Nephron (organoid): Measurements from ENCODE around the gene TMEM145.

Source experiments
- H3K27ac Mint-ChIP-seq, 3 experiments: 2 replicates each; pipeline ENCODE4 v1.8.0; 2020; ENCODE audit warnings: mixed read lengths in 3 of 3, mild to moderate bottlenecking in 2 of 3, moderate library complexity in 1 of 3
- H3K27me3 Mint-ChIP-seq: 2 replicates; pipeline ENCODE4 v1.8.0; 2021; ENCODE audit warnings: low read depth, mild to moderate bottlenecking, moderate library complexity, mixed read lengths
- H3K36me3 Mint-ChIP-seq: 2 replicates; pipeline ENCODE4 v1.8.0; 2020; ENCODE audit warnings: low read depth, mixed read lengths
- H3K4me1 Mint-ChIP-seq: 2 replicates; pipeline ENCODE4 v1.8.0; 2020; ENCODE audit warnings: mixed read lengths
- H3K4me3 Mint-ChIP-seq, 3 experiments: 2 replicates each; pipeline ENCODE4 v1.8.0; 2020; ENCODE audit warnings: mild to moderate bottlenecking in 3 of 3, mixed read lengths in 3 of 3, moderate library complexity in 2 of 3
- H3K9me3 Mint-ChIP-seq: 2 replicates; pipeline ENCODE4 v1.8.0; 2020; ENCODE audit warnings: mixed read lengths
- CTCF ChIP-seq, 3 experiments: fragments of 200-600 bp; sonication (generic); IDR thresholded peaks; one replicate each; pipeline ENCODE4 v1.5.0; 2021; ENCODE audit warnings: antibody characterized with exemption in 3 of 3; ENCODE audit not compliant: unreplicated experiment in 3 of 3

Gene TMEM145

GRCh38 chr19:42295831-42296525 is 17.1 kb upstream of the TMEM145 start:
- peak; percentile 86 to 96 (median 86) for TF ChIP-seq CTCF (IDR thresholded peaks at IDR 0.05; ENCODE audit: unreplicated experiment in 3 of 3)
- H3K9me3 Mint-ChIP-seq = no peaks in the 10 kb centered on the region
- peak overlapping the region in 1 of 3 experiments; percentile 53 for H3K27ac Mint-ChIP-seq
- H3K36me3 Mint-ChIP-seq = peaks cover 39% of the 10 kb centered on the region
- H3K27me3 Mint-ChIP-seq = no peaks in the 10 kb centered on the region
- no peak overlapping the region for H3K4me3 Mint-ChIP-seq
- H3K4me1 Mint-ChIP-seq = peaks cover 13% of the 10 kb centered on the region

DNA sequence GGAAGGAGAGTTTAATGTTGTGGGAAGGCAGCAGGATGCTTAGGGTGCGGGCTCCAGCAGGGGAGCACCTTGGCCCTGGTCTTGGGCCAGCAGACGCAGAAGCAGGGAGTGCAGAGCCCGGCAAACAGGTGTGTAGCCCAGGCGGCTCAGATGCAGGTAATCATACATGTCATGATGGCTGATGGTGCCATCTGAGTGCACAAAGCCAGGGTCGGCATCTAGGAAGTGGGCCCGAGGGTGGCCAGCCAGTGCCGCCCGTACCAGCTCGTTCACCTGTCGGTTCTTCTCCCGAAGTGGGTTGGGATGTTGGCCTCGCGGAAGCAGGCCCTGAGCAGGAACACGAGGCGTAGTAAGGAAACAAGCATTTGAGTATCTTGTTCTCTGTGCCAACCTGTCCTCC is 16.1 kb upstream of the TMEM145 start:
- Mint-ChIP-seq H3K27ac (peak overlapping the region in 2 of 3 experiments; percentile 47 to 61), H3K36me3 (peaks cover 30% of the 10 kb centered on the region), H3K4me1 (peaks cover 5% of the 10 kb centered on the region), H3K9me3 (no peaks in the 10 kb centered on the region), H3K4me3 (peak overlapping the region; percentile 6 to 47 (median 19)), H3K27me3 (no peaks in the 10 kb centered on the region)
- no peak for TF ChIP-seq CTCF (IDR thresholded peaks at IDR 0.05; ENCODE audit: unreplicated experiment in 3 of 3)

DNA sequence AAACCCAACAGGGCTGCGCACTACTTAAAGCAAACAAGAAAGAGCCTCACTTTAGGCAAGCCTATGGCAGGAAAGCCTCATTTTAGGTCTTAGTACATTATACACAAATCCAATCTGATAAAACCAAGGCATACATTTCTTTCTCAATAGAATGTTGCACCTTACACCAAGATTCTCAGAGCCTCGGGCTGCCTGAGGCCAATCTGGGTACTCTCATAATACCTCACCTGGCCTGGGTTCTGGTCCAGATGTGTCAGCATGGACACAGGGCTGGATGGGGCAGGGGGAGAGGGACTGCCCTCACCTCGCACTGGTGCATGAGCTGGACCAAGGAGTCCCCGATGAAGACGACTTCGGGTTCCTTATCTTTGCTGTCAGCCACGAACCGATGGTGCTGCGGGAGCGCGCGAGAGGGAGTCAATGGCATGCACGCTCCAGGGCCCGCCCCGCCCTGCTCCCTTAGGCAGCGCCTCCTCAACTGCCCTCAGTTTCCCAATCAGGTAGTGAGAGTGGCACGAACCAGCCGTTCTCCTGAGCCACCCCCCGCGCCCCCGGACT is 11.4 kb upstream of the TMEM145 start, which contains the start of gene PRR19:
PRR19 (plus strand) TSS at position 487 of the 558 bp plus-strand sequence. CDS start 7,453 bp downstream, outside the sequence.
- TF ChIP-seq CTCF (IDR thresholded peaks at IDR 0.05; ENCODE audit: unreplicated experiment in 3 of 3) = no peak
- peaks cover 11% of the 10 kb centered on the region for H3K36me3 Mint-ChIP-seq
- peak within 1 kb of the TSS; percentile 86 to 96 (median 89) for H3K4me3 Mint-ChIP-seq
- peak within 1 kb of the TSS; percentile 96 to 99 (median 98) for H3K27ac Mint-ChIP-seq
- no peaks in the 10 kb centered on the region for H3K27me3 Mint-ChIP-seq
- H3K4me1 Mint-ChIP-seq = peaks cover 14% of the 10 kb centered on the region
- H3K9me3 Mint-ChIP-seq = no peaks in the 10 kb centered on the region

GRCh38 chr19:42303101-42303464 is 10.0 kb upstream of the TMEM145 start:
- no peaks in the 10 kb centered on the region for H3K9me3 Mint-ChIP-seq
- no peaks in the 10 kb centered on the region for H3K27me3 Mint-ChIP-seq
- H3K4me3 Mint-ChIP-seq = peak overlapping the region; percentile 86 to 96 (median 89)
- H3K27ac Mint-ChIP-seq = peak overlapping the region; percentile 96 to 99 (median 98)
- H3K36me3 Mint-ChIP-seq = peaks cover 8% of the 10 kb centered on the region
- no peak for TF ChIP-seq CTCF (IDR thresholded peaks at IDR 0.05; ENCODE audit: unreplicated experiment in 3 of 3)
- H3K4me1 Mint-ChIP-seq = peaks cover 14% of the 10 kb centered on the region

GRCh38 chr19:42303876-42304275 is 9.2 kb upstream of the TMEM145 start:
- H3K4me3 Mint-ChIP-seq = peak overlapping the region; percentile 12 to 86 (median 54)
- no peak for TF ChIP-seq CTCF (IDR thresholded peaks at IDR 0.05; ENCODE audit: unreplicated experiment in 3 of 3)
- no peaks in the 10 kb centered on the region for H3K9me3 Mint-ChIP-seq
- peaks cover 8% of the 10 kb centered on the region for H3K36me3 Mint-ChIP-seq
- no peaks in the 10 kb centered on the region for H3K27me3 Mint-ChIP-seq
- H3K27ac Mint-ChIP-seq = peak overlapping the region; percentile 96 to 99 (median 98)
- H3K4me1 Mint-ChIP-seq = peaks cover 14% of the 10 kb centered on the region
